Calu3 (cell line): ENCODE results near the gene AGPAT3. TPM values are rescaled to one million over a fixed set of nuclear protein-coding genes. Genes with fewer than 3 reads are reported as not detected.

Experiments
- BruUV-seq: library from RNA; stranded (reverse); fragments of 400-500 nt; replicated peaks from 2 replicates; lab custom pipeline; 2021; lab: Mats Ljungman, UMichigan
- CTCF ChIA-PET: fragments of 300-600 bp; sonication (Branson Sonifier 250); formaldehyde crosslinking; loops from one replicate; lab custom pipeline; 2022; ENCODE audit warnings: antibody characterized with exemption; lab: Charles Lee
- DNase-seq: peaks from one replicate; pipeline ENCODE4 v3.0.0; 2022
- H3K27ac Mint-ChIP-seq: one replicate; pipeline ENCODE4 v1.8.0; 2022; ENCODE audit warnings: mixed read lengths; ENCODE audit not compliant: unreplicated experiment
- H3K27me3 Mint-ChIP-seq: one replicate; pipeline ENCODE4 v1.8.0; 2022; ENCODE audit warnings: mixed read lengths; ENCODE audit not compliant: unreplicated experiment
- H3K36me3 Mint-ChIP-seq: one replicate; pipeline ENCODE4 v1.8.0; 2022; ENCODE audit warnings: mild to moderate bottlenecking, moderate library complexity, mixed read lengths; ENCODE audit not compliant: insufficient read depth, unreplicated experiment
- H3K4me1 Mint-ChIP-seq: one replicate; pipeline ENCODE4 v1.8.0; 2022; ENCODE audit warnings: mild to moderate bottlenecking, low read depth, mixed read lengths; ENCODE audit not compliant: unreplicated experiment
- H3K4me3 Mint-ChIP-seq: one replicate; pipeline ENCODE4 v1.8.0; 2022; ENCODE audit warnings: mild to moderate bottlenecking, low read depth, moderate library complexity, mixed read lengths; ENCODE audit not compliant: unreplicated experiment
- H3K9me3 Mint-ChIP-seq: one replicate; pipeline ENCODE4 v1.8.0; 2022; ENCODE audit warnings: low read depth, mixed read lengths; ENCODE audit not compliant: unreplicated experiment
- intact Hi-C: fragments of 100-400 bp; cut with micrococcal nuclease; formaldehyde crosslinking; loops from one replicate; pipeline ENCODE4 v1.10.0; 2022; ENCODE audit not compliant: unreplicated experiment
- total RNA-seq: library from RNA; stranded (reverse); gene quantifications from 2 replicates; pipeline ENCODE4 v1.2.3, GENCODE V29; 2022
- TF ChIP-seq, protein P1 (sequence below): fragments of 200-600 bp; IDR thresholded peaks from one replicate; pipeline ENCODE4 v1.8.0; 2022; ENCODE audit warnings: antibody characterized with exemption; ENCODE audit not compliant: unreplicated experiment

The AGPAT3 gene
- total RNA-seq, 1 experiment from 2014 or later = 61.2 TPM

- Mint-ChIP-seq H3K36me3 (peaks cover 20% of the 10 kb centered on the region), H3K4me3 (peak overlapping the region; percentile 64), H3K27ac (no peak overlapping the region), H3K4me1 (no peaks in the 10 kb centered on the region), H3K27me3 (no peaks in the 10 kb centered on the region), H3K9me3 (no peaks in the 10 kb centered on the region)
- DNase-seq = no peak
- TF ChIP-seq, protein P1, sequence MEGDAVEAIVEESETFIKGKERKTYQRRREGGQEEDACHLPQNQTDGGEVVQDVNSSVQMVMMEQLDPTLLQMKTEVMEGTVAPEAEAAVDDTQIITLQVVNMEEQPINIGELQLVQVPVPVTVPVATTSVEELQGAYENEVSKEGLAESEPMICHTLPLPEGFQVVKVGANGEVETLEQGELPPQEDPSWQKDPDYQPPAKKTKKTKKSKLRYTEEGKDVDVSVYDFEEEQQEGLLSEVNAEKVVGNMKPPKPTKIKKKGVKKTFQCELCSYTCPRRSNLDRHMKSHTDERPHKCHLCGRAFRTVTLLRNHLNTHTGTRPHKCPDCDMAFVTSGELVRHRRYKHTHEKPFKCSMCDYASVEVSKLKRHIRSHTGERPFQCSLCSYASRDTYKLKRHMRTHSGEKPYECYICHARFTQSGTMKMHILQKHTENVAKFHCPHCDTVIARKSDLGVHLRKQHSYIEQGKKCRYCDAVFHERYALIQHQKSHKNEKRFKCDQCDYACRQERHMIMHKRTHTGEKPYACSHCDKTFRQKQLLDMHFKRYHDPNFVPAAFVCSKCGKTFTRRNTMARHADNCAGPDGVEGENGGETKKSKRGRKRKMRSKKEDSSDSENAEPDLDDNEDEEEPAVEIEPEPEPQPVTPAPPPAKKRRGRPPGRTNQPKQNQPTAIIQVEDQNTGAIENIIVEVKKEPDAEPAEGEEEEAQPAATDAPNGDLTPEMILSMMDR = no peak
- no TSS peak for BruUV-seq
- intact Hi-C loops = loop anchor here (2.0 kb wide), 1 partner anchor 73 kb away; no protein-coding TSS in a partner anchor
- CTCF ChIA-PET = interaction anchor here (0.7 kb wide), 1 partner anchor 36 kb away, joined by 3 read pairs; no protein-coding TSS in a partner anchor
Measured at GRCh38 chr21:43939443-43940328, 74.7 kb downstream of the AGPAT3 start.

DNA sequence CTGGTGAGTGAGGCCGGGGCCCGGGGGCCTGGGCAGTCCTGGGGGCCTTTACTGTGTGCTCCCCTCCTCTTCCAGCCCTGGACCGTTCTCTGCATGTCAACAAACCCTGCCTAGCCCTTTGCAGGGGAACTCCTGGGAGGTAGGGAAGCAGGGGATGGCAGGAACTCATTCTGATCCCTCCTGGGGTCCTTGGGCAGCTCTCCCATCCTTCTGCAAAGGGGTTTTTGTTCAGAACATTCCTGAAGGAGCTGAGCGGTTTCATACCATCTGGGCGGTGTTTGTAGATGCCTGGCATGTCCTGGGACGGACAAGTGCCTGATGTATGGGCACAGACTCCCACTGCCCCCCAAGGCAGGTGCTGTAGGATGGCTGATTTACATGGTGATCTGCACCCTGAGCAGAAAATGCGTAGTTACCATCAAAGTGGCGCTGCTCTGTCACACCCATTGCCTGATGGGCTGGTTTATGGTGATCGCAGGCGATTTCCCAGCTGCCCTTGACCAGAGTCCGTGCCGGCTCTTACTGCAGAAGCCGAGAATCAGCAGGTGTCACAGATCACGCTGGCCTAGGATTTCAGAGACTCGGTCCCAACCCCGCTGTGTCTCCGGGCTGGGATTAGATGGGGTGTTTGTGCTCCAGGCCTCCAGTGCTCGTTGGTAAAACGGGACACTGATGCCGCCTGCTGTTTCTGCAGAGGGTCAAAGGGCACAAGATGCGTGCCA, 75.5 kb downstream of the AGPAT3 start:
- Mint-ChIP-seq H3K27me3 (no peaks in the 10 kb centered on the region), H3K4me1 (no peaks in the 10 kb centered on the region), H3K4me3 (no peak overlapping the region), H3K36me3 (peaks cover 20% of the 10 kb centered on the region), H3K9me3 (no peaks in the 10 kb centered on the region), H3K27ac (no peak overlapping the region)
- intact Hi-C loops = no loop called here
- no TSS peak for BruUV-seq
- no peak for DNase-seq
- TF ChIP-seq, protein P1 = no peak
- CTCF ChIA-PET = interaction anchor here (0.7 kb wide), 1 partner anchor 35 kb away, joined by 3 read pairs; no protein-coding TSS in a partner anchor

GRCh38 chr21:43942201-43942600, 77.2 kb downstream of the AGPAT3 start:
- intact Hi-C loops = no loop called here
- H3K27ac Mint-ChIP-seq = no peak overlapping the region
- CTCF ChIA-PET = no interaction called here
- no peaks in the 10 kb centered on the region for H3K4me1 Mint-ChIP-seq
- H3K4me3 Mint-ChIP-seq = no peak overlapping the region
- no TSS peak for BruUV-seq
- DNase-seq = no peak
- TF ChIP-seq, protein P1 = no peak
- peaks cover 20% of the 10 kb centered on the region for H3K36me3 Mint-ChIP-seq
- H3K9me3 Mint-ChIP-seq = no peaks in the 10 kb centered on the region
- H3K27me3 Mint-ChIP-seq = no peaks in the 10 kb centered on the region

- TF ChIP-seq, protein P1 = no peak
- no TSS peak for BruUV-seq
- Mint-ChIP-seq H3K9me3 (no peaks in the 10 kb centered on the region), H3K36me3 (peaks cover 20% of the 10 kb centered on the region), H3K4me1 (no peaks in the 10 kb centered on the region), H3K4me3 (no peak overlapping the region), H3K27ac (no peak overlapping the region), H3K27me3 (no peaks in the 10 kb centered on the region)
- no peak for DNase-seq
- CTCF ChIA-PET = no interaction called here
- intact Hi-C loops = no loop called here
Measured at GRCh38 chr21:43942621-43943020, 77.6 kb downstream of the AGPAT3 start.
